Measurements from ENCODE around the gene MAP3K13. TPM values are rescaled to one million over a fixed set of nuclear protein-coding genes. Genes with fewer than 3 reads are reported as not detected.

The MAP3K13 gene
- total RNA-seq, 2 donors from 2014 or later, result 34.0 to 46.9 TPM

GRCh38 chr3:185337231-185337816 lies 25.6 kb upstream of the MAP3K13 start:
- Histone ChIP-seq H3K4me1 (peaks cover 4% of the 10 kb centered on the region), H3K9ac (ENCODE audit: low read depth in 2 of 2, low read length in 2 of 2) (no peak overlapping the region), H3K4me3 (no peak overlapping the region), H3K27ac (peak overlapping the region; percentile 58), H3K36me3 (no peaks in the 10 kb centered on the region), H3K27me3 (no peaks in the 10 kb centered on the region), H3K9me3 (no peaks in the 10 kb centered on the region)
- no peak for TF ChIP-seq CTCF (IDR thresholded peaks at IDR 0.05)
- peak; percentile 35 for DNase-seq
- intact Hi-C loops (cut with DNase I), result no loop called here

GRCh38 chr3:185339945-185340344 lies 23.0 kb upstream of the MAP3K13 start:
- Histone ChIP-seq H3K9me3 (no peaks in the 10 kb centered on the region), H3K9ac (ENCODE audit: low read depth in 2 of 2, low read length in 2 of 2) (no peak overlapping the region), H3K36me3 (no peaks in the 10 kb centered on the region), H3K4me3 (no peak overlapping the region), H3K27me3 (no peaks in the 10 kb centered on the region), H3K4me1 (no peaks in the 10 kb centered on the region), H3K27ac (no peak overlapping the region)
- intact Hi-C loops (cut with DNase I), result no loop called here
- DNase-seq, result no peak
- TF ChIP-seq CTCF (IDR thresholded peaks at IDR 0.05), result no peak

GRCh38 chr3:185340751-185341150 lies 22.2 kb upstream of the MAP3K13 start:
- H3K27ac ChIP-seq, result no peak overlapping the region
- intact Hi-C loops (cut with DNase I), result no loop called here

GRCh38 chr3:185341616-185342458 lies 21.1 kb upstream of the MAP3K13 start:
- Histone ChIP-seq H3K36me3 (no peaks in the 10 kb centered on the region), H3K9ac (ENCODE audit: low read depth in 2 of 2, low read length in 2 of 2) (peak overlapping the region in 1 of 2 donors; percentile 41), H3K4me3 (no peak overlapping the region), H3K9me3 (no peaks in the 10 kb centered on the region), H3K27ac (no peak overlapping the region), H3K4me1 (no peaks in the 10 kb centered on the region), H3K27me3 (no peaks in the 10 kb centered on the region)
- no peak for DNase-seq
- TF ChIP-seq CTCF (IDR thresholded peaks at IDR 0.05), result no peak
- intact Hi-C loops (cut with DNase I), result no loop called here

More at GRCh38 chr3:185340751-185341150, 22.2 kb upstream of the MAP3K13 start:
- H3K4me3 ChIP-seq, result no peak overlapping the region
- no peak overlapping the region for H3K9ac ChIP-seq (ENCODE audit: low read depth in 2 of 2, low read length in 2 of 2)
- H3K36me3 ChIP-seq, result no peaks in the 10 kb centered on the region
- TF ChIP-seq CTCF (IDR thresholded peaks at IDR 0.05), result no peak
- no peaks in the 10 kb centered on the region for H3K9me3 ChIP-seq
- no peaks in the 10 kb centered on the region for H3K4me1 ChIP-seq
- no peak for DNase-seq
- no peaks in the 10 kb centered on the region for H3K27me3 ChIP-seq

- Histone ChIP-seq H3K9me3 (no peaks in the 10 kb centered on the region), H3K4me1 (no peaks in the 10 kb centered on the region), H3K4me3 (no peak overlapping the region), H3K36me3 (no peaks in the 10 kb centered on the region), H3K27ac (no peak overlapping the region), H3K27me3 (no peaks in the 10 kb centered on the region), H3K9ac (ENCODE audit: low read depth in 2 of 2, low read length in 2 of 2) (peak overlapping the region in 1 of 2 donors; percentile 23)
- DNase-seq, result no peak
- intact Hi-C loops (cut with DNase I), result no loop called here
- no peak for TF ChIP-seq CTCF (IDR thresholded peaks at IDR 0.05)
Observed at GRCh38 chr3:185342459-185343174, 20.3 kb upstream of the MAP3K13 start.

Data from colonic mucosa (tissue), 4 donors.